GM12865 (cell line): ENCODE results near the gene LRFN2.

Experiments
- DNase-seq: peaks from one replicate; pipeline ENCODE4 v3.0.0; 2010; ENCODE audit warnings: low read depth
- H3K4me3 ChIP-seq: 2 replicates; pipeline ENCODE4 v1.5.1; 2011; ENCODE audit warnings: mild to moderate bottlenecking, low read depth, low read length, control low read depth
- CTCF ChIP-seq: IDR thresholded peaks from 2 replicates; pipeline ENCODE4 v1.5.1; 2011; ENCODE audit warnings: low read length, control low read depth, low read depth, inconsistent platforms; ENCODE audit not compliant: insufficient read depth; ENCODE audit errors: missing control alignments

LRFN2 gene

GRCh38 chr6:40353197-40353966 is 233.8 kb downstream of the LRFN2 start:
- no peak for DNase-seq
- H3K4me3 ChIP-seq, result no peak overlapping the region
- TF ChIP-seq CTCF, result no peak

- no peak overlapping the region for H3K4me3 ChIP-seq
- no peak for DNase-seq
- no peak for TF ChIP-seq CTCF
These were observed 234.5 kb downstream of the LRFN2 start for GRCh38 chr6:40352527-40353170.

- no peak for TF ChIP-seq CTCF
- no peak for DNase-seq
- H3K4me3 ChIP-seq, result no peak overlapping the region
These were observed 235.2 kb downstream of the LRFN2 start for GRCh38 chr6:40352006-40352405.

GRCh38 chr6:40350747-40351217 is 236.4 kb downstream of the LRFN2 start:
- H3K4me3 ChIP-seq, result no peak overlapping the region
- DNase-seq, result no peak
- TF ChIP-seq CTCF, result no peak

GRCh38 chr6:40349901-40350746 is 237.0 kb downstream of the LRFN2 start:
- TF ChIP-seq CTCF, result no peak
- DNase-seq, result no peak
- H3K4me3 ChIP-seq, result no peak overlapping the region

GRCh38 chr6:40349123-40349900 is 237.9 kb downstream of the LRFN2 start:
- DNase-seq, result no peak
- H3K4me3 ChIP-seq, result no peak overlapping the region
- TF ChIP-seq CTCF, result no peak
